Stimulated activated naive CD8-positive, alpha-beta T cell treated with anti-CD3 and anti-CD28 coated beads, Interleukin-15, Interleukin-2, amounts not matched to agents 100 ng/mL and 50 ng/mL, for 24 hours (primary cell): ENCODE results near the gene GNG12.

Experiments used
- H3K27ac Mint-ChIP-seq: one replicate; pipeline ENCODE4 v1.8.0; 2021; ENCODE audit warnings: mild to moderate bottlenecking, mixed read lengths
- H3K27me3 Mint-ChIP-seq: one replicate; pipeline ENCODE4 v1.8.0; 2021; ENCODE audit warnings: mixed read lengths
- H3K36me3 Mint-ChIP-seq: one replicate; pipeline ENCODE4 v1.8.0; 2021; ENCODE audit warnings: low read depth, mixed read lengths
- H3K4me1 Mint-ChIP-seq: one replicate; pipeline ENCODE4 v1.8.0; 2021; ENCODE audit warnings: low read depth, mixed read lengths
- H3K4me3 Mint-ChIP-seq: one replicate; pipeline ENCODE4 v1.8.0; 2021; ENCODE audit warnings: mild to moderate bottlenecking, mixed read lengths
- H3K9me3 Mint-ChIP-seq: one replicate; pipeline ENCODE4 v1.8.0; 2021; ENCODE audit warnings: mixed read lengths

GNG12 gene

DNA sequence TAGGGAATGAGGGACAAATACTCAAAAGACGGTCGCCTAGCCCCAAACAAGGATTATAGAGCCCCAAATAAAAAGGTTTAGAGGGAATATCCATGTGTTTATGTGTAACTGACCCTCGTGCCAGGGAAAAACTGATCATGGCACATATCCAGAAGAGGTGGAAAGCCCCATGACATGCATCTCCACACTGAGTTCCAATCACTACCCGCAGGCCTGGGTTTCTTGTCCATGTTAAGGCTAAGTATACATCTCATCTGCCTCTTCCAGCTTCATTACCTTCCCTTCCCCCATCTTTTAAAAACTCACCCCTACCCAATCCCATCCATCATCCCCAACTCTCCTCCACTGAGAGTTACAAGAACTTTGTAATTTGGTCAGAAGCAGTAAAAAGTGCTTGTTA, 133.0 kb downstream of the GNG12 start:
- no peaks in the 10 kb centered on the region for H3K9me3 Mint-ChIP-seq
- peak overlapping the region; percentile 54 for H3K27ac Mint-ChIP-seq
- H3K27me3 Mint-ChIP-seq = peaks cover 6% of the 10 kb centered on the region
- no peaks in the 10 kb centered on the region for H3K36me3 Mint-ChIP-seq
- no peak overlapping the region for H3K4me3 Mint-ChIP-seq
- peaks cover 22% of the 10 kb centered on the region for H3K4me1 Mint-ChIP-seq

DNA sequence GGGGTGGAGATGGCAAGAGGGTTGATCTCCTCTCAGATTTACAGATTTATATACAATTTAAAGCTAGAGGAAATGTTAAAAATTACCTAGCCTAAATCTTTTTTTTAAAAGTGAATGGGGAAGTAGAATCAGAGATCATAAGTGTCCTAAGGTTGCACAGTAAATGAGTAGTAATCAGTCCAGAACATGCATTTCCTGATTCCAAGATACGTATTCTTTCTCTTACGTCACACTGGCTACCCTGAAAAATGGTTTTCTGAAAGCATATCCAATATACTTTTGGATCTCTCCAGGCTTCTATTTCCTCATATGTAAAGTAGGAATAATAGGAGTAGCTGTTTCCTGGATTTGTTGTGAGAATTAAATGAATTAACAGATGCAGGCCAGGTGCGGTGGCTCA, 136.6 kb downstream of the GNG12 start:
- Mint-ChIP-seq H3K36me3 (no peaks in the 10 kb centered on the region), H3K9me3 (no peaks in the 10 kb centered on the region), H3K4me3 (no peak overlapping the region), H3K27me3 (peaks cover 4% of the 10 kb centered on the region), H3K27ac (no peak overlapping the region), H3K4me1 (peaks cover 22% of the 10 kb centered on the region)

DNA sequence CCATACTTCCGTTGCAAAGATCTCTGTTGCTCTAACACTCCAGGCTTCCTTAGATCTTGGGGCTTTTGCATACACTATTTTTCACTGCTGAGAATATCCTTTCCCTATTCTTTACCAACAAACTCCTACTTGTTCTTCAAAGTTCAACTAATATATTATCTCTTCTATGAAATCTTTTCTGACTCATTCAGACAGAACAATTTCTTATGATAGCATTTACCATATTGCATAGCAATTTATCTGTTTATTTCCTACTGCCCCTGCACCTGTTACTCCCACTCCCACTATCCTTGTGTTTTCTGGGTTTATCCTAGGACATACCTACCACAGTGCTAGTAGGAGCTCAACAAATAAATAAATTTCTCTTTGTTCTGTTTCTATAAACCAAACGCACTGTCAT, 137.3 kb downstream of the GNG12 start:
- Mint-ChIP-seq H3K4me1 (peaks cover 17% of the 10 kb centered on the region), H3K27me3 (peaks cover 4% of the 10 kb centered on the region), H3K27ac (no peak overlapping the region), H3K4me3 (no peak overlapping the region), H3K9me3 (no peaks in the 10 kb centered on the region), H3K36me3 (no peaks in the 10 kb centered on the region)

DNA sequence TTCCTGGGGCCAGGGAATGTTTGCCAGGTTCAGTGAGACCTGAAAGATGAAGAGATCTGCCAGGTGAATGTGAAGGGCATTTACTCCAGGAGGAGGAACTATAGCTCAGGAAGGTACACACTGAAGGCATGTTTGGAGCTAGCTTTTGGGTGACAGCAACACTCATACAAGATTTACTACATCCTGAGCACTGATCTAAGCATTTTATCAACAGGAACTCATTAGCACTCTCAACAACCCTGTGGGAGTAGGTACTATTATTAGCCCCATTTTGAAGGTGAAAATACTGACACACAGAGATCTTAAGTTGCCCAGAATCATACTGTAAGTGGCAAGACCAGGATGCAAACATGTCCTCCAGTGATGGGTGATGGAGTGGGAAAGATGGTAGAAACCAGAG, 141.6 kb downstream of the GNG12 start:
- no peaks in the 10 kb centered on the region for H3K9me3 Mint-ChIP-seq
- H3K27me3 Mint-ChIP-seq = peaks cover 4% of the 10 kb centered on the region
- H3K4me3 Mint-ChIP-seq = no peak overlapping the region
- H3K27ac Mint-ChIP-seq = no peak overlapping the region
- peaks cover 28% of the 10 kb centered on the region for H3K36me3 Mint-ChIP-seq
- peaks cover 13% of the 10 kb centered on the region for H3K4me1 Mint-ChIP-seq

DNA sequence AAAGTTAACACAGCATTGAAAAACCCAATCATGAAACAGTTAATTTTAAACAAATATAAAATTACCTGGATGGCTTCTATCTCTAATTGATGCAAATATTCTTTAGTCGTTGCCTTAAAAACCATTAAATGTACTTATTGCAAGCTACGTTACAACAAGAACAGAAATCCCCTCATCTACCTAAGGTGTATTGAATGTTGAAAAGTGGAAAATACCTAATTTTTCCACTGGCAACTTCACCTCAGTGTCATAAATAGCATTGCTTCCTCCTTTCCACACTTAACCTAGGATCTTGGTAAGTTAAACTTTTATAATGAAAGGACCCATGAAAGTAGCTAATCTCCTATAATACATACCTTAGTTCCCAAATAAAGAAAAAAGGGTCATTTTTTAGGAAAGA, 142.9 kb downstream of the GNG12 start:
- no peak overlapping the region for H3K4me3 Mint-ChIP-seq
- H3K9me3 Mint-ChIP-seq = no peaks in the 10 kb centered on the region
- no peaks in the 10 kb centered on the region for H3K27me3 Mint-ChIP-seq
- peaks cover 32% of the 10 kb centered on the region for H3K36me3 Mint-ChIP-seq
- peaks cover 12% of the 10 kb centered on the region for H3K4me1 Mint-ChIP-seq
- H3K27ac Mint-ChIP-seq = no peak overlapping the region

DNA sequence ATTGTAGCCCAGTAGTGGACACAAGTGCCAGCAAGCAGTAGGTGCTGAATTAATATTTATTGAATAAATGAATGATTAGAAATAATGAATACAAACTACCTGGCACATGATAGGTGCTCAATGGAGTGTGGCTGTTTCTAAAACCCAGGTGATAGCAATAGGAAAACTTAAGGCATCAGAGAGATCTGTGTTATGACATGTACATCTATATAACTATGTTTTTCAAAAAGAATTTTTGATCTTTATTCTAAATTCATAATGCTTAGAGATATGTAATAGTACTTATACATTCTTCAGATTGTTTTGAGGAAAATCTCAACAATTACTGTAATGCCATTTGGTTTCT, 143.3 kb downstream of the GNG12 start:
- Mint-ChIP-seq H3K36me3 (peaks cover 32% of the 10 kb centered on the region), H3K27ac (no peak overlapping the region), H3K27me3 (no peaks in the 10 kb centered on the region), H3K9me3 (no peaks in the 10 kb centered on the region), H3K4me3 (no peak overlapping the region), H3K4me1 (peaks cover 13% of the 10 kb centered on the region)

DNA sequence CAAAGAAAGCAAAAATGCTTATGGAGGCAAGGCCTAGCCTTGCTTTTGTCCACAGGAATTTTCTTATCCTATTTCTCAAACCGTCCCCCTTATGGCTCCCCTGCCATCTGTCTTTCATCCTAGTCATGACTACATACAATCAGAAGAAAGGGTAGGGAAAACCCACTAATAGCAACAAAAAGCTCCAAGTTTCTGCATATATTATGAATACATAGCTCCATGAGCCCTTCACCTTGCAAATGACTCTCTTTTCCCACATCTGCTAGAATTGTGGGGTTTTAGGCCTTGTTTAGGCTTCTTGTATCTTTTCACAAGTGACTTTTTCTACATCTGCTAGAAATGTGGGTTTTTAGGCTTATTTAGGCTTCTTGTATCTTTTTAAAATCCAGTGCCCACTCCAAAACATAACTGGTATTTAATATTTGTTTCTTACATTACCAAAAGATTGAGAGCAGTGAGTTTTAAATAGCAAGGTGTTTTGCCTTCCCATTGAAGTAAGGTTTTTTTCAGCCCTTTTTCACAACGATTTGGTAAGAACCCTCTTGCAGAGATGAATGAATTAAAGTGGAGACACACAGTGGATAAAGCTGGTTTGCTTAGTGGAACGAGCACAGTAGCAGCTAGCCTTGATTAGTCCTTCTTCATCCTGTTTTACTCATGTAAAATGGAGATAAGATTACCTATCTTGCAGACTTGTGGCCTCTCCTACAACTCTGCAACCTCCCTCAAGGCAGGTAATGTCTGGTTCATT, 143.8 kb downstream of the GNG12 start:
- no peak overlapping the region for H3K27ac Mint-ChIP-seq
- peaks cover 32% of the 10 kb centered on the region for H3K36me3 Mint-ChIP-seq

DNA sequence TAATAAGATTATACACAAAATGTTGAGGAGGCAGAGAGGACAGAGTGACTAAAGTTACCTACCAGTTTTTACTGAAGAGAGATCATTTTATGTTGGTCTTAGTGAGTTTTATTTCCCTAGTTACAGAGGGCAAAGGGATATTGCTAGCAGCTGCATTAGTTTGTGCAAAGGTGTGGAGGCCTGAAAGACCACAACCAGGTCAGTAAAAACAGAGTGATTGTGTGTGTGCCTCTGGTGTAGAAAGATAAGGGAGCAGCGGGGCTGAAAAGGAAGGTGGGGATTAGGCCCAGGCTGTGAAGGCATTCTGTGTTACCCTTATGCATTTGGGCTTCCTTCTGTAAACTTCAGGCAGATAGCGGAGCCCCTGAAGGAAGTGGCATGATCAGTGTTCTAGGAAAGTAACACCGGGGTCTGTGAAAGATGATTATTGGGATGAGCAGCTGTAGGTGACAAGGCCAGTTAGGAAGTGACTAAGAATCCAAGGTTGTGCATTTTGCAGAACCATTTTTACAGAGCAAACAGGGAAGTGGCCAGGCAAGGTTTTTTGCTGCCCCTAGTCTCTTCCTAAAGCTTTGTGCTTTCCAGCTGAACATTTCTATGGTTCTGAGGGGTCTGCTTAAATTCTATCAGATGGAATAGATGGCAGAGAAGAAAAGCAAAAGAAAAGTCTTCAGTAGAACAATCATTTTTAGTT, 144.6 kb downstream of the GNG12 start:
- H3K4me3 Mint-ChIP-seq = no peak overlapping the region
- peaks cover 32% of the 10 kb centered on the region for H3K36me3 Mint-ChIP-seq
- H3K27ac Mint-ChIP-seq = peak overlapping the region; percentile 10
- H3K4me1 Mint-ChIP-seq = peaks cover 26% of the 10 kb centered on the region
- no peaks in the 10 kb centered on the region for H3K9me3 Mint-ChIP-seq
- H3K27me3 Mint-ChIP-seq = no peaks in the 10 kb centered on the region

More for the DNA sequence above, 143.8 kb downstream of the GNG12 start:
- peaks cover 19% of the 10 kb centered on the region for H3K4me1 Mint-ChIP-seq
- no peaks in the 10 kb centered on the region for H3K9me3 Mint-ChIP-seq
- no peak overlapping the region for H3K4me3 Mint-ChIP-seq
- no peaks in the 10 kb centered on the region for H3K27me3 Mint-ChIP-seq

DNA sequence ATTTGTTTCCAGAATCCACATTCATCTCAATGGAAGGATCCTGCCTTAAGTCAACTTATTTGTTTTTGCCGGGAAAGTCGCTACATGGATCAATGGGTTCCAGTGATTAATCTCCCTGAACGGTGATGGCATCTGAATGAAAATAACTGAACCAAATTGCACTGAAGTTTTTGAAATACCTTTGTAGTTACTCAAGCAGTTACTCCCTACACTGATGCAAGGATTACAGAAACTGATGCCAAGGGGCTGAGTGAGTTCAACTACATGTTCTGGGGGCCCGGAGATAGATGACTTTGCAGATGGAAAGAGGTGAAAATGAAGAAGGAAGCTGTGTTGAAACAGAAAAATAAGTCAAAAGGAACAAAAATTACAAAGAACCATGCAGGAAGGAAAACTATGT, 145.6 kb downstream of the GNG12 start:
- H3K27me3 Mint-ChIP-seq = no peaks in the 10 kb centered on the region
- no peak overlapping the region for H3K27ac Mint-ChIP-seq
- H3K4me3 Mint-ChIP-seq = peak overlapping the region; percentile 5
- no peaks in the 10 kb centered on the region for H3K9me3 Mint-ChIP-seq
- H3K4me1 Mint-ChIP-seq = peaks cover 37% of the 10 kb centered on the region
- peaks cover 32% of the 10 kb centered on the region for H3K36me3 Mint-ChIP-seq

DNA sequence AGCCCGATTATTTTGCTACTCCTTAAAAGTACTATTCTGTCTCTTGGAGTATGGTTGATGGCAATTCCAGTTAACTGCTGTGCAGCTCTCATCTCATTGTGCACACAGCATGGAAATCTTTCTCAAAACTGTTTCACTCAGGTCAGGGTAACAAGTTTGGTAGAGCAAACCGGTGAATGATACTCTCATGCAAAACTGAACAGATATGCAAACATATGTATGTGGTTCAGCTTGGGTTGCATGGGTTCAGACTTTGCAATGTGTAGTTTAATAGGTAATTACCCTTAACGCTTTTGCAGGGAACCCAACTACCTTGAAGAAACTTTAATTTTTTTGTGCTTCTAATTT, 146.1 kb downstream of the GNG12 start:
- peak overlapping the region; percentile 95 for H3K27ac Mint-ChIP-seq
- H3K4me3 Mint-ChIP-seq = peak overlapping the region; percentile 96
- peaks cover 32% of the 10 kb centered on the region for H3K36me3 Mint-ChIP-seq
- peaks cover 40% of the 10 kb centered on the region for H3K4me1 Mint-ChIP-seq
- H3K9me3 Mint-ChIP-seq = no peaks in the 10 kb centered on the region
- H3K27me3 Mint-ChIP-seq = no peaks in the 10 kb centered on the region

DNA sequence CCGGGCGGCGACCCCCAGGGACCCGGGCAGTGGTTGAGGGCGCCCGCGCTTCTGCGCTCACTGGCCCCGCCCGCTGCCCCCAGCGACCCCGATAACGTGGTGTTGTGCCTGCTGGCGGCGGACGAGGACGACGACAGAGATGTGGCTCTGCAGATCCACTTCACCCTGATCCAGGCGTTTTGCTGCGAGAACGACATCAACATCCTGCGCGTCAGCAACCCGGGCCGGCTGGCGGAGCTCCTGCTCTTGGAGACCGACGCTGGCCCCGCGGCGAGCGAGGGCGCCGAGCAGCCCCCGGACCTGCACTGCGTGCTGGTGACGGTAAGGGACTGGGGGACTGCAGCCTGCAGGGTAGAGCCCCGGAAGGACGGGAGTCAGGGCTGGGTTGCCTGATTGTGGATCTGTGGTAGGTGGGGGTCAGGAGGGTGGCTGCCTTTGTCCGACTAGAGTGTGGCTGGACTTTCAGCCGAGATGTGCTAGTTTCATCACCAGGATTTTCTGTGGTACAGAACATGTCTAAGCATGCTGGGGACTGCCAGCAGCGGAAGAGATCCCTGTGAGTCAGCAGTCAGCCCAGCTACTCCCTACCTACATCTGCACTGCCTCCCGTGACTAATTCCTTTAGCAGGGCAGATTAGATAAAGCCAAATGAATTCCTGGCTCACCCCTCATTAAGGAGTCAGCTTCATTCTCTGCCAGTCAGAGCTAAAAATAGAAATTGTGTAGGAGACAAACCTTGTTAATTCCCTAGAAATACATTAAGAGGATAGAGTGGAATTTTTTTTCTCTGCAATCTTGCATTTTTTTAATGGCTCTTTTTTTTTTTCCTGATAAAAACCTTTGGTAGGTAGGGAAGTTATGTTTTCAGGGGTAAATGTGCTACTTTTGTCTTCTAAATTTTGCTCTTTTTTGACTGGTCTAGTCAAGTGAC, 146.7 kb downstream of the GNG12 start:
- H3K36me3 Mint-ChIP-seq = peaks cover 32% of the 10 kb centered on the region
- peak overlapping the region; percentile 95 for H3K27ac Mint-ChIP-seq
- H3K27me3 Mint-ChIP-seq = no peaks in the 10 kb centered on the region
- no peaks in the 10 kb centered on the region for H3K9me3 Mint-ChIP-seq
- H3K4me3 Mint-ChIP-seq = peak overlapping the region; percentile 96
- H3K4me1 Mint-ChIP-seq = peaks cover 43% of the 10 kb centered on the region

DNA sequence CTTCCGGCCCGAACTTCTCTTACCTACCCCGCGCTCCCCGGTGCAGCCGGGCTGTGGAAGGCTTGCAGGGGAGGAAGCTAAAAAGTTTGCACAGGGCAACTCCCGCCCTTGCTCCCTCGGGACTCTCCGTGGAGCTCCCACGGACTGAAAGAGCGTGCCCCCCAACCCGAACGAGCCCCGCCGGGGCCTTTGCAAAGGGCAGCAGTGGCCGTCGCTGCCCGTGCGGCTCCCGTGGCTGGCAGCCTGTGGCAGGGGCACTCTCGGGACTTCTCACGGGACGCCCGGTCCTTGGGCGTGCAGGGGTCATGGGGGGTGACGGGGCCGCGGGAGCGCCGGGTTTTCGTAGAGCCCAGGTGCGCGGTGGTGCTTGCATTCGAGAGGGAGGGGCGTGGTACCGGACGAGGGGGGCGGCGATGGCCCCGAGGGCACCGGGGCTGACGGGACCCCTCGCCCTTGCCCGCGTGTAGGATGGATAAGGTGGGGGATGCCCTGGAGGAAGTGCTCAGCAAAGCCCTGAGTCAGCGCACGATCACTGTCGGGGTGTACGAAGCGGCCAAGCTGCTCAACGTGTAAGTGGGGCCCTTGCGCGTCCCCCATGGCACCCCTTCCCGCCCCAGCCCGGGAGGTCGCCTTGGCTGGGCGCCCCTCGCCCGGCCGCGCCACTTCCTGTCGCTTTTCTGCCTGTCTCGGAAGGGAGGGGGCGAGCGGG, 147.6 kb downstream of the GNG12 start:
- Mint-ChIP-seq H3K27me3 (no peaks in the 10 kb centered on the region), H3K27ac (peak overlapping the region; percentile 89), H3K9me3 (no peaks in the 10 kb centered on the region), H3K4me1 (peaks cover 43% of the 10 kb centered on the region), H3K4me3 (peak overlapping the region; percentile 96), H3K36me3 (peaks cover 32% of the 10 kb centered on the region)

DNA sequence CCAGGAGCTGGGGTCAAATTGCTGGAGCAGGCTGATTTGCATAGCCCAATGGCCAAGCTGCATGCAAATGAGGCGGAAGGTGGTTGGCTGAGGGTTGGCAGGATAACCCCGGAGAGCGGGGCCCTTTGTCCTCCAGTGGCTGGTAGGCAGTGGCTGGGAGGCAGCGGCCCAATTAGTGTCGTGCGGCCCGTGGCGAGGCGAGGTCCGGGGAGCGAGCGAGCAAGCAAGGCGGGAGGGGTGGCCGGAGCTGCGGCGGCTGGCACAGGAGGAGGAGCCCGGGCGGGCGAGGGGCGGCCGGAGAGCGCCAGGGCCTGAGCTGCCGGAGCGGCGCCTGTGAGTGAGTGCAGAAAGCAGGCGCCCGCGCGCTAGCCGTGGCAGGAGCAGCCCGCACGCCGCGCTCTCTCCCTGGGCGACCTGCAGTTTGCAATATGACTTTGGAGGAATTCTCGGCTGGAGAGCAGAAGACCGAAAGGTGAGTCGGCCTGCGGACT, 148.2 kb downstream of the GNG12 start, which contains the start of gene GADD45A:
Gene GADD45A, plus strand, starts transcription at position 135 of the 491 bp plus-strand sequence. Its CDS starts 294 bp downstream, at position 429.
- Mint-ChIP-seq H3K27ac (peak within 1 kb of the TSS; percentile 89), H3K9me3 (no peaks in the 10 kb centered on the region), H3K4me3 (peak within 1 kb of the TSS; percentile 96), H3K36me3 (peaks cover 32% of the 10 kb centered on the region), H3K4me1 (peaks cover 43% of the 10 kb centered on the region), H3K27me3 (no peaks in the 10 kb centered on the region)

DNA sequence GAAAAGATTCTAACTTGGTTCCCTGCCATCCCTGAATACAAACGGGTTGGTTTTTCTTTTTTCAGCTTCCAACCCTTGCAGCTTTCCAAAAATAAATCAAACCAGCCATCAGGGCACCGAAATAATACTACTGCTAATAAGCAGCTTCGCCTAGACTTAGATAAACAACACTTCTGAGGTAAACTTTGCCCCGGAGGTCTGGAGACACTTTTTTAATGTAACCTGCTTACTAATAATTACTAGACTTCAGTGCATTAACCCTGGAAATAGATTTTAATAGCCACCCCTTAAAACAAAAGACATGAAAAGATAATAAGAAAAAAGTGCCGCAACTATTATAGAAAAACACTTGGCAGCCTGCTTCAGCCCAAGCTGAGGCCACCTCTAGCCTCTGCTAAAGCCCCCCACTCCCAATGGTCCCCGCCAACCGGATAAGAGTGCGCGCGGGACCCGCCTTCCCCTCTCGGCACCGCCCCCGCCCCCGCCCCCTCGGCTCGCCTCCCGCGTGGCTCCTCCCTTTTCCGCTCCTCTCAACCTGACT, 148.7 kb downstream of the GNG12 start:
- no peaks in the 10 kb centered on the region for H3K27me3 Mint-ChIP-seq
- H3K36me3 Mint-ChIP-seq = peaks cover 30% of the 10 kb centered on the region
- no peaks in the 10 kb centered on the region for H3K9me3 Mint-ChIP-seq
- peak overlapping the region; percentile 89 for H3K27ac Mint-ChIP-seq
- H3K4me1 Mint-ChIP-seq = peaks cover 43% of the 10 kb centered on the region
- H3K4me3 Mint-ChIP-seq = peak overlapping the region; percentile 96
